H54 (cell line): ENCODE data around the gene SLMAP.

Experiments used
- DNase-seq: peaks from one replicate; pipeline ENCODE4 v3.0.0; 2011; ENCODE audit warnings: low spot score, mixed read lengths; ENCODE audit not compliant: insufficient read length
- FAIRE-seq: peaks from 3 replicates; lab custom pipeline; 2011; peaks lifted over from hg19 to GRCh38; lab: Jason Lieb, UNC
- POLR2A ChIP-seq: IDR thresholded peaks from 2 replicates; pipeline ENCODE4 v1.6.1; 2011; ENCODE audit warnings: low read depth, mild to moderate bottlenecking, low read length

Gene SLMAP

DNA sequence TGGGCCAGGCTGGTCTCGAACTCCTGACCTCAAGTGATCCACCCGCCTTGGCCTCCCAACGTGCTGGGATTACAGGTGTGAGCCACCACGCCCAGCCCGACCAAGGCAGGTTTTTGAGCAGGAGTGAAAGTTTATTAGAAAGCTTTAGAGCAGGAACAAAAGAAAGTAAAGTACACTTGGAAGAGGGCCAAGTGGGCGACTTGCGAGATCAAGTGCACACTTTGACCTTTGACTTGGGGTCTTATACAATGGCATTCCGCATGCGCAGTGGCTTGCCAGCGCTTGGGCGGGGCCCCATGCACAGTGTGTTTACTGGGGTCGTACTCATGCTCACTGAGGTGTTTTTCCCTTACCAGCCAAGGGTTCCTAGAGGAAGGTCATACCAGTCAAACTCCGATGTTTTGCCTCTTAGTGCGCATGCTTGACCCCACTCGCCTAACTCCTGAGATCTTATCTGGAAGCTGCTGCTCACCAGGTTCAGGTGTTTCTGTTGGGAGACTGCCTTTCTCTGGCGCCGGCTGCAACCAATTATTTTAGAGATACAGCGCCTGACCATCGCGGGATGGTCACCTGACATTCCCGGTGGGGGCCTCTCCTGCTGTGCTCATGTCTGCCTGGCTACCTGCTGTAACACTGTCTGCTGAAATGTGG is 205.2 kb downstream of the SLMAP start:
- no peak for TF ChIP-seq POLR2A
- DNase-seq (no peak), FAIRE-seq (no peak)

DNA sequence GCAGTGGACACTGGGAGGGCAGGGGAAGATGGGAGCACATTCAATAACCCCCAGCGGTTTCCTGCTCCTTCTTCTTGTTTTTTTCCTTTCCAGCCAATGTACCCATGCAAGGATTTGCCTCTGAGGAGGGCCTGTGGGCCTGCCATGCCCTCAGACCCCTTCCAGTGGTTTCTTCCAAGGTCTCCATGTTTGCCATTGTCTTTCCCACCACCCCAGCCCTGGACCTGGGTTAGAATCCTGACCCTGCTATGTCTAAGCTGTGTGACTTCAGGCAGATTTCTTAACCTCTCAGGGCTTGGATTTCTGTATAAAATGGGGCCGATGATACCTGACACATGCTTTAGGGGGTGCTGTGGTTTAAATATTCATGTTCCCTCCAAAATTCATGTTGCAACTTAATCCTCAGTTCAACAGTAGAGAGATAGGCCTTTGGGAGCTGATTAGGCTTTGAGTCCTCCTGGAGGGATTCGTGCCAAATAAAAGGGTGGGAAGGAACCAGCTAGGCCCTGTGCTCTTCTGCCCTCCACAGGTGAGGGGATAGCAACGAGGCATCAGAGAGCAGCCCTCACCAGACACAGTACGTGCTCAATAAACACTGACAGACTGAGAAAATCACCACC is 205.8 kb downstream of the SLMAP start:
- FAIRE-seq (no peak), DNase-seq (no peak)
- no peak for TF ChIP-seq POLR2A

GRCh38 chr3:57962448-57962834 is 206.3 kb downstream of the SLMAP start:
- TF ChIP-seq POLR2A = no peak
- no peak for DNase-seq
- FAIRE-seq = no peak

GRCh38 chr3:57963811-57964346 is 207.8 kb downstream of the SLMAP start:
- DNase-seq (no peak), FAIRE-seq (no peak)
- TF ChIP-seq POLR2A = no peak

- TF ChIP-seq POLR2A = no peak
Observed at GRCh38 chr3:57966829-57967228, 210.7 kb downstream of the SLMAP start.

DNA sequence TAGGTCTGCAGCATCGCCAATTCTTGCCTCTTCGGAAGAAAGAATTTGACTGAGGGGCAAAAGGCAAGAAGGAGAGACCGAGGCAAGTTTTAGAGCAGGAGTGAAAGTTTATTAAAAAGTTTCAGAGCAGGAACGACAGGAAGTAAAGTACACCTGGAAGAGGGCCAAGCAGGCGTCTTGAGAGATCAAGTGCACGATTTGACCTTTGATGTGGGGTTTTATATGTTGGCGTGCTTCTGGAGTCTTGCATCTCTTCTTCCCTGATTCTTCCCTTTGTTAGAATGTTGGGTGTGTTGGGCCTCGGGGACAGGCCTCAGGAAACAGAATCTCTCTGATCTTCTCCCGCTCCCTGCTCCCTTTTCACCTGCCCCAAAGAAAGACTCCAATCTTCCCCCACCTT is 211.5 kb downstream of the SLMAP start:
- FAIRE-seq (no peak), DNase-seq (no peak)
- no peak for TF ChIP-seq POLR2A

More at GRCh38 chr3:57966829-57967228, 210.7 kb downstream of the SLMAP start:
- FAIRE-seq (no peak), DNase-seq (no peak)

- no peak for FAIRE-seq
- TF ChIP-seq POLR2A = no peak
- DNase-seq = no peak
Observed at GRCh38 chr3:57968501-57968900, 212.4 kb downstream of the SLMAP start.

DNA sequence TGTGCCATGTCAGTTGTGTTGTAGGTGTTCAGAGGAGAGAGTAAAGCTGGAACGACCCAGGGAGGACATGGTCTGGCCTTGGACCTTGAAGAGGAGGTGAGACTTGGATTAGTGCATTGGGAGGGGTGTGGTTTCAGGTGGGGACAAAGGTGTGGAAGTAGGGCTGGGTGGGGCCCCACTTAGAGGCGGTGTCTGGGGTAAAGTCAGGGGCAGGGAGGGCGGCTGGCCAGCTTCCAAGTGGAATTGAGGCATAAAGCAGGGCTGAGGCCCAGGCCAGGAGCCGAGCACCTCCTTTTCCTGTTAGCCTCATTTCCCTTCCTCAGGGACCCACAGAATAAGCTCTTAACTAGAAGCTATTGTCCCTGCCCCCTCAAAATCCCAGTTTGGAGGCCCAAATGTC is 215.9 kb downstream of the SLMAP start:
- FAIRE-seq = no peak
- no peak for DNase-seq
- no peak for TF ChIP-seq POLR2A

GRCh38 chr3:57972531-57973111 is 216.5 kb downstream of the SLMAP start:
- DNase-seq (no peak), FAIRE-seq (no peak)
- no peak for TF ChIP-seq POLR2A

- DNase-seq (no peak), FAIRE-seq (no peak)
- no peak for TF ChIP-seq POLR2A
Observed at GRCh38 chr3:57973715-57974477, 217.8 kb downstream of the SLMAP start.

DNA sequence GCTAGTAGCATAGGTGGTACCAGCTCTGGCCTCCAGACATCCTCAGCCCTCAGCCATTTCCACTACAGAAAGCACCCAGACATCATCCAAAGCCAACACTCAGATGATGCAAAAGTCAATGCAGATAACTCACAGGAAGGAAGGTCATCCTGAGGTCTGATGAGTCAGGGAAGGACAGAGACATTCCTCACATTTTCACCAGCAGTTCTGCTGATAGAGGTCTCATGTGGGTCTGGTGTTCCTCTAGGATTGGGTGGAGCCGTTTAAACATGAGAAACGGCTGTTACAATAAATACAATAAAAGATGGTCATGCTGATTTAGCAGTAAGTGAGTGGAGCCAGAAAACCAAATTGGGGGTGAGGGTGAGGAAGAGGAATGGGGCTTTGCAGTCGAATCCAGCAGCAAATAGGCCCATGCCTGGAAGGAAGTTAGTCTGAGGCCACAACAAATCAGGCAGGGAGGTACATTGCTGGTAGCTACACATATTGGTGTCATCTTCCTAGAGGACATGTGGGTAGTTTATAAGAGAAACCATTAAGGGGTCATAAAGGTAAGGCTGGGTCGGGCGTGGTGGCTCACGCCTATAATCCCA is 218.8 kb downstream of the SLMAP start:
- DNase-seq (peak; percentile 67), FAIRE-seq (peak; percentile 76)
- no peak for TF ChIP-seq POLR2A

DNA sequence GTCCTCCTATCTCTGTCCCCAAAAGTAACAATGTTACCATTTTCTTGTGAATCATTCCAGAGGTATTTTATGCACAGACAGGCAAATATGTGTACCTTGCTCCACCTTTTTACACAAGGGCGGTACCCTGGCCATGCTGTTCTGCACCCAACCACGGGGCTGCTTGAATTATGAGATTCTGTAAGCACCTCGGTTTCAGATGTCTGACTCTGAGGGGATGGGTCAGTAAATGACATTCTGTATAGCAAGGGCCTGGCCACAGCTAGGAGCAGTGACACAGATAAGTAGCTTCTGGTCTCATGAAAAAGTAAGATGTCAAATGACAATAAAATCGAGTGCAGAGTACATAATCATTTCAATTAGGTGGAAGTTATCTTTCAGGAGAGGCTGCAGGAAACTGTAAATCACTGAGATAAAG is 221.7 kb downstream of the SLMAP start:
- DNase-seq = no peak
- FAIRE-seq = no peak
- no peak for TF ChIP-seq POLR2A

GRCh38 chr3:57978316-57978715 is 222.2 kb downstream of the SLMAP start:
- DNase-seq (no peak), FAIRE-seq (no peak)
- no peak for TF ChIP-seq POLR2A
